ENCODE results near the gene LRRC70. TPM values are rescaled to one million over a fixed set of nuclear protein-coding genes. Genes with fewer than 3 reads are reported as not detected.

LRRC70 gene
- total and polyA plus RNA-seq, 2 experiments from 2014 or later, result 0.15 to 1.7 TPM

GRCh38 chr5:62575489-62575888, 3.1 kb upstream of the LRRC70 start (continued):
- TF ChIP-seq EZH2 (IDR thresholded peaks at IDR 0.05; ENCODE audit: low read depth, unreplicated experiment) (no peak), CREB1 (CRISPR knock-in tag; IDR thresholded peaks at IDR 0.05; ENCODE audit: low read depth) (no peak), REST (IDR thresholded peaks at IDR 0.05; ENCODE audit: unreplicated experiment) (no peak), CTCF (conservative IDR thresholded peaks at IDR 0.05; ENCODE audit: low read depth in 2 of 2) (no peak), STAT1 (IDR thresholded peaks at IDR 0.05; ENCODE audit: unreplicated experiment) (no peak), NANOG (IDR thresholded peaks at IDR 0.05; ENCODE audit: borderline replicate concordance) (no peak)

- no peaks in the 10 kb centered on the region for H3K36me3 ChIP-seq (ENCODE audit: insufficient read depth)
- H3K79me2 ChIP-seq (replicated peaks; ENCODE audit: insufficient read depth), result no peaks in the 10 kb centered on the region
- H4K20me1 ChIP-seq (replicated peaks; ENCODE audit: insufficient read depth), result no peaks in the 10 kb centered on the region
- no peak overlapping the region for H3K4me3 Mint-ChIP-seq
- no peaks in the 10 kb centered on the region for H3K36me3 Mint-ChIP-seq (ENCODE audit: low read depth)
- no peaks in the 10 kb centered on the region for H3K27me3 Mint-ChIP-seq (ENCODE audit: insufficient read depth, low read depth, poor library complexity)
- H3F3A ChIP-seq (replicated peaks; ENCODE audit: low read depth), result no peaks in the 10 kb centered on the region
- peak overlapping the region; percentile 0; the same call in 1 of the 2 replicates for H3K27ac Mint-ChIP-seq
- H3K9me3 Mint-ChIP-seq, result no peaks in the 10 kb centered on the region
- no peak overlapping the region for H3K27ac ChIP-seq (ENCODE audit: low read depth)
- no peak for DNase-seq (ENCODE audit: low spot score)
- no peak for ATAC-seq
- no peak overlapping the region for H3K4me3 ChIP-seq
- peaks cover 4% of the 10 kb centered on the region for H3K4me1 Mint-ChIP-seq
- no peaks in the 10 kb centered on the region for H3K4me1 ChIP-seq (ENCODE audit: insufficient read depth)
- TF ChIP-seq REST (IDR thresholded peaks at IDR 0.05; ENCODE audit: unreplicated experiment), result no peak
- TF ChIP-seq EZH2phosphoT487 (IDR thresholded peaks at IDR 0.05; ENCODE audit: unreplicated experiment), result no peak
- TF ChIP-seq CTCF (conservative IDR thresholded peaks at IDR 0.05; ENCODE audit: low read depth in 2 of 2), result no peak
- no peak for TF ChIP-seq POLR2AphosphoS5 (IDR thresholded peaks at IDR 0.05; ENCODE audit: low read depth)
- no peak for TF ChIP-seq CREB1 (CRISPR knock-in tag; IDR thresholded peaks at IDR 0.05; ENCODE audit: low read depth)
- TF ChIP-seq ZNF331 (CRISPR knock-in tag; IDR thresholded peaks at IDR 0.05; ENCODE audit: low read depth), result no peak
- no peak for TF ChIP-seq JUNB (IDR thresholded peaks at IDR 0.05; ENCODE audit: unreplicated experiment)
- no peaks in the 10 kb centered on the region for H3K27me3 ChIP-seq (ENCODE audit: insufficient read depth)
- H3K4me2 ChIP-seq, result no peak overlapping the region
- H3K9me2 ChIP-seq (ENCODE audit: insufficient read depth), result no peaks in the 10 kb centered on the region
- no peak overlapping the region for H2AFZ ChIP-seq
These were observed 1.9 kb upstream of the LRRC70 start for GRCh38 chr5:62576570-62577170.

Measured in GM23338 (cell line).